Endothelial cell of umbilical vein (primary cell): ENCODE measurements around the gene GMPPA. TPM values are rescaled to one million over a fixed set of nuclear protein-coding genes. Genes with fewer than 3 reads are reported as not detected.
A peak's percentile ranks its signal among the peaks of the same experiment; 100 is the strongest.

Experiments used
- BruUV-seq: library from RNA; stranded (reverse); fragments of 400-500 nt; replicated peaks from 2 replicates; lab custom pipeline; 2021; lab: Mats Ljungman, UMichigan
- CTCF ChIA-PET: fragments of 300-600, 350-600 bp; sonication (Branson Sonifier 250); formaldehyde crosslinking; loops from one replicate; lab custom pipeline; 2021; ENCODE audit warnings: antibody characterized with exemption, inconsistent platforms; lab: Charles Lee
- POLR2A ChIA-PET: fragments of 300-600, 350-600 bp; sonication (Branson Sonifier 250); formaldehyde crosslinking; loops from one replicate; lab custom pipeline; 2021; ENCODE audit warnings: antibody characterized with exemption, inconsistent platforms; lab: Charles Lee
- DNase-seq: peaks from one replicate; pipeline ENCODE4 v3.0.0-alpha.2; 2011; ENCODE audit warnings: low read depth, low spot score
- FAIRE-seq: peaks from 2 replicates; lab custom pipeline; 2011; peaks lifted over from hg19 to GRCh38; lab: Jason Lieb, UNC
- H2AFZ ChIP-seq: 2 replicates; pipeline ENCODE4 v1.6.0; 2012; ENCODE audit warnings: low read depth, low read length, control low read depth, inconsistent platforms
- H3K27ac ChIP-seq: 2 replicates; pipeline ENCODE4 v1.5.1; 2011; ENCODE audit warnings: low read depth, mild to moderate bottlenecking, control low read depth, low read length, moderate library complexity; ENCODE audit not compliant: insufficient read depth
- H3K27me3 ChIP-seq, 2 experiments: 2 replicates each; pipeline versions ENCODE4 v1.6.0 to v1.6.1; 2011; ENCODE audit warnings: low read length in 2 of 2, mixed read lengths in 1 of 2; ENCODE audit not compliant: control insufficient read depth in 2 of 2, insufficient read depth in 2 of 2
- H3K36me3 ChIP-seq, 2 experiments: 2 replicates in 1 of 2; 3 replicates in 1 of 2; pipeline ENCODE4 v1.5.1; 2011; ENCODE audit warnings: low read length in 2 of 2, mild to moderate bottlenecking in 1 of 2, moderate library complexity in 1 of 2; ENCODE audit not compliant: control insufficient read depth in 2 of 2, insufficient read depth in 2 of 2; ENCODE audit errors: extremely low read depth in 1 of 2
- H3K4me1 ChIP-seq: 3 replicates; pipeline ENCODE4 v1.5.1; 2011; ENCODE audit warnings: mild to moderate bottlenecking, low read length; ENCODE audit not compliant: control insufficient read depth, insufficient read depth; ENCODE audit errors: extremely low read depth
- H3K4me2 ChIP-seq: 2 replicates; pipeline ENCODE4 v1.6.1; 2011; ENCODE audit warnings: low read length, control low read depth, mixed read lengths; ENCODE audit not compliant: insufficient read depth
- H3K4me3 ChIP-seq, 3 experiments: fragments of 200-600 bp in 1 of 3; sonication (generic), shearing (Covaris generic) in 1 of 3; replicated peaks in 1 of 3; 2 replicates each; pipeline ENCODE4 v1.5.1; 2011 to 2016; ENCODE audit warnings: control low read depth in 3 of 3, low read length in 3 of 3, mild to moderate bottlenecking in 2 of 3, inconsistent platforms in 1 of 3, low read depth in 1 of 3, moderate library complexity in 1 of 3; ENCODE audit not compliant: insufficient read depth in 1 of 3
- H3K79me2 ChIP-seq: 2 replicates; pipeline ENCODE4 v1.6.0; 2012; ENCODE audit warnings: low read length, inconsistent platforms; ENCODE audit not compliant: control insufficient read depth, insufficient read depth
- H3K9ac ChIP-seq: replicated peaks from 2 replicates; pipeline ENCODE3; 2011; ENCODE audit warnings: low read length, control low read depth; ENCODE audit not compliant: insufficient read depth; ENCODE audit errors: extremely low read depth
- H3K9me1 ChIP-seq: replicated peaks from 3 replicates; pipeline ENCODE4 v1.6.0; 2011; ENCODE audit warnings: mild to moderate bottlenecking, low read length; ENCODE audit not compliant: control insufficient read depth, insufficient read depth; ENCODE audit errors: extremely low read depth
- H3K9me3 ChIP-seq: replicated peaks from 2 replicates; pipeline ENCODE4 v1.5.1; 2012; ENCODE audit warnings: low read length, inconsistent platforms; ENCODE audit not compliant: control insufficient read depth, insufficient read depth
- H4K20me1 ChIP-seq: replicated peaks from 2 replicates; pipeline ENCODE3; 2011; ENCODE audit warnings: mild to moderate bottlenecking, low read length; ENCODE audit not compliant: control insufficient read depth, insufficient read depth; ENCODE audit errors: extremely low read depth
- EZH2 ChIP-seq: IDR thresholded peaks from 2 replicates; pipeline ENCODE4 v1.6.1; 2012; ENCODE audit warnings: borderline replicate concordance, low read depth, mild to moderate bottlenecking, moderate library complexity, low read length, inconsistent platforms; ENCODE audit not compliant: severe bottlenecking
- JUN ChIP-seq: IDR thresholded peaks from 2 replicates; pipeline ENCODE4 v1.6.1; 2011; ENCODE audit warnings: borderline replicate concordance, low read depth; ENCODE audit not compliant: insufficient read length, insufficient read depth
- POLR2A ChIP-seq: IDR thresholded peaks from 2 replicates; pipeline ENCODE4 v1.6.1; 2012; ENCODE audit warnings: low read depth, mild to moderate bottlenecking, control low read depth, low read length
- dilution Hi-C: fragments of 300-500 bp; cut with MboI; formaldehyde crosslinking; loops from one replicate; pipeline ENCODE4 v1.15.0; 2019; ENCODE audit warnings: low sequenced_read_pairs; ENCODE audit not compliant: extremely low pct_ligation_motif_present
- intact Hi-C: fragments of 100-400 bp; cut with micrococcal nuclease; formaldehyde crosslinking; loops from one replicate; pipeline ENCODE4 v1.10.0; 2022
- polyA plus RNA-seq, 4 experiments: library from polyadenylated mRNA; depleted of rRNA in 3 of 4; stranded (reverse) in 3 of 4; unstranded in 1 of 4; fragments of >200 nt; gene quantifications; 2 replicates each; pipeline versions ENCODE4 v1.2.1 to v1.2.3, GENCODE V29; 2011 to 2012; ENCODE audit warnings: missing spikeins in 1 of 4
- total RNA-seq: library from RNA; stranded (reverse); gene quantifications from 2 replicates; pipeline ENCODE4 v1.2.3, GENCODE V29; 2021

The GMPPA gene
- total and polyA plus RNA-seq, 2 donors (not counting 3 experiments of a cell fraction or from before 2014, with no cell fraction given): 39.1 to 104 TPM

DNA sequence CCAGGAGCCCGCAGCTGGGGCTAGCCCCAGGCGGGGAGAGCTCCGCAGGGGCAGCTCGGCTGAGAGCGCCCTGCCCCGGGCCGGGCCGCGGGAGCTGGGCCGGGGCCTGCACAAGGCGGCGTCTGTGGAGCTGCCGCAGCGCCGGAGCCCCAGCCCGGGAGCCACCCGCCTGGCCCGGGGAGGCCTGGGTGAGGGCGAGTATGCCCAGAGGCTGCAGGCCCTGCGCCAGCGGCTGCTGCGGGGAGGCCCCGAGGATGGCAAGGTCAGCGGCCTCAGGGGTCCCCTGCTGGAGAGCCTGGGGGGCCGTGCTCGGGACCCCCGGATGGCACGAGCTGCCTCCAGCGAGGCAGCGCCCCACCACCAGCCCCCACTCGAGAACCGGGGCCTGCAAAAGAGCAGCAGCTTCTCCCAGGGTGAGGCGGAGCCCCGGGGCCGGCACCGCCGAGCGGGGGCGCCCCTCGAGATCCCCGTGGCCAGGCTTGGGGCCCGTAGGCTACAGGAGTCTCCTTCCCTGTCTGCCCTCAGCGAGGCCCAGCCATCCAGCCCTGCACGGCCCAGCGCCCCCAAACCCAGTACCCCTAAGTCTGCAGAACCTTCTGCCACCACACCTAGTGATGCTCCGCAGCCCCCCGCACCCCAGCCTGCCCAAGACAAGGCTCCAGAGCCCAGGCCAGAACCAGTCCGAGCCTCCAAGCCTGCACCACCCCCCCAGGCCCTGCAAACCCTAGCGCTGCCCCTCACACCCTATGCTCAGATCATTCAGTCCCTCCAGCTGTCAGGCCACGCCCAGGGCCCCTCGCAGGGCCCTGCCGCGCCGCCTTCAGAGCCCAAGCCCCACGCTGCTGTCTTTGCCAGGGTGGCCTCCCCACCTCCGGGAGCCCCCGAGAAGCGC lies 15.0 kb upstream of the GMPPA start:
- no peaks in the 10 kb centered on the region for H3K36me3 ChIP-seq
- POLR2A ChIA-PET: no interaction called here
- FAIRE-seq: no peak

DNA sequence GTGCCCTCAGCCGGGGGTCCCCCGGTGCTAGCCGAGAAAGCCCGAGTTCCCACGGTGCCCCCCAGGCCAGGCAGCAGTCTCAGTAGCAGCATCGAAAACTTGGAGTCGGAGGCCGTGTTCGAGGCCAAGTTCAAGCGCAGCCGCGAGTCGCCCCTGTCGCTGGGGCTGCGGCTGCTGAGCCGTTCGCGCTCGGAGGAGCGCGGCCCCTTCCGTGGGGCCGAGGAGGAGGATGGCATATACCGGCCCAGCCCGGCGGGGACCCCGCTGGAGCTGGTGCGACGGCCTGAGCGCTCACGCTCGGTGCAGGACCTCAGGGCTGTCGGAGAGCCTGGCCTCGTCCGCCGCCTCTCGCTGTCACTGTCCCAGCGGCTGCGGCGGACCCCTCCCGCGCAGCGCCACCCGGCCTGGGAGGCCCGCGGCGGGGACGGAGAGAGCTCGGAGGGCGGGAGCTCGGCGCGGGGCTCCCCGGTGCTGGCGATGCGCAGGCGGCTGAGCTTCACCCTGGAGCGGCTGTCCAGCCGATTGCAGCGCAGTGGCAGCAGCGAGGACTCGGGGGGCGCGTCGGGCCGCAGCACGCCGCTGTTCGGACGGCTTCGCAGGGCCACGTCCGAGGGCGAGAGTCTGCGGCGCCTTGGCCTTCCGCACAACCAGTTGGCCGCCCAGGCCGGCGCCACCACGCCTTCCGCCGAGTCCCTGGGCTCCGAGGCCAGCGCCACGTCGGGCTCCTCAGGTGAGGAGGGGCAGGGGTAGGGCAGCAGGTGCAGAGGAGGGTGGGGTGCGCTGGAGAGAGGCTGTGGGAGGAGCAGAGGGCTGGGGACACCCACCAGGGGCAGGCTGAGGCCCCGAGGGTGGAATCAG lies 14.1 kb upstream of the GMPPA start:
- Histone ChIP-seq H2AFZ (no peak overlapping the region), H4K20me1 (no peaks in the 10 kb centered on the region), H3K9me1 (no peaks in the 10 kb centered on the region), H3K4me3 (no peak overlapping the region), H3K79me2 (no peaks in the 10 kb centered on the region), H3K36me3 (no peaks in the 10 kb centered on the region), H3K9me3 (no peaks in the 10 kb centered on the region), H3K27me3 (peaks cover 44 to 47% of the 10 kb centered on the region in 2 experiments), H3K27ac (no peak overlapping the region), H3K9ac (no peak overlapping the region), H3K4me1 (no peaks in the 10 kb centered on the region), H3K4me2 (no peak overlapping the region)
- TF ChIP-seq EZH2 (peak; percentile 96), JUN (no peak)
- no TSS peak for BruUV-seq
- no peak for DNase-seq
- intact Hi-C loops (no loop called here), dilution Hi-C loops (no loop called here)
- CTCF ChIA-PET: interaction anchor here (1.0 to 19.9 kb wide), 4 partner anchors 9 to 44 kb away, joined by 3 to 731 read pairs (median 30); partner anchors contain the start of gene GMPPA
- FAIRE-seq: no peak
- POLR2A ChIA-PET: no interaction called here

More for the DNA sequence above, 15.0 kb upstream of the GMPPA start:
- no peak for DNase-seq
- no peak for TF ChIP-seq POLR2A
- H3K9ac ChIP-seq: no peak overlapping the region
- no peak overlapping the region for H2AFZ ChIP-seq
- H3K79me2 ChIP-seq: no peaks in the 10 kb centered on the region
- no peaks in the 10 kb centered on the region for H4K20me1 ChIP-seq
- no peaks in the 10 kb centered on the region for H3K4me1 ChIP-seq
- H3K9me3 ChIP-seq: no peaks in the 10 kb centered on the region
- H3K4me3 ChIP-seq: no peak overlapping the region
- peaks cover 44 to 47% of the 10 kb centered on the region in 2 experiments for H3K27me3 ChIP-seq
- dilution Hi-C loops: no loop called here
- intact Hi-C loops: no loop called here
- BruUV-seq: no TSS peak
- H3K4me2 ChIP-seq: no peak overlapping the region
- CTCF ChIA-PET: interaction anchor here (0.6 to 19.9 kb wide), 6 partner anchors 10 to 57 kb away, joined by 3 to 731 read pairs (median 4); partner anchors contain the start of gene GMPPA
- H3K27ac ChIP-seq: no peak overlapping the region
- H3K9me1 ChIP-seq: no peaks in the 10 kb centered on the region
